K562 treated with DMSO at 1 percent for 48 hours (cell line): Measurements from ENCODE around the gene USO1. TPM values are rescaled to one million over a fixed set of nuclear protein-coding genes. Genes with fewer than 3 reads are reported as not detected.

ENCODE experiments used
- total RNA-seq: library from RNA; unstranded; fragments of 300-600 nt; gene quantifications from 2 replicates; pipeline ENCODE4 v1.2.3, GENCODE V29; 2022; ENCODE audit warnings: low replicate concordance; ENCODE audit errors: extremely low read depth

USO1 gene
- total RNA-seq, result not detected in 2 replicates

DNA sequence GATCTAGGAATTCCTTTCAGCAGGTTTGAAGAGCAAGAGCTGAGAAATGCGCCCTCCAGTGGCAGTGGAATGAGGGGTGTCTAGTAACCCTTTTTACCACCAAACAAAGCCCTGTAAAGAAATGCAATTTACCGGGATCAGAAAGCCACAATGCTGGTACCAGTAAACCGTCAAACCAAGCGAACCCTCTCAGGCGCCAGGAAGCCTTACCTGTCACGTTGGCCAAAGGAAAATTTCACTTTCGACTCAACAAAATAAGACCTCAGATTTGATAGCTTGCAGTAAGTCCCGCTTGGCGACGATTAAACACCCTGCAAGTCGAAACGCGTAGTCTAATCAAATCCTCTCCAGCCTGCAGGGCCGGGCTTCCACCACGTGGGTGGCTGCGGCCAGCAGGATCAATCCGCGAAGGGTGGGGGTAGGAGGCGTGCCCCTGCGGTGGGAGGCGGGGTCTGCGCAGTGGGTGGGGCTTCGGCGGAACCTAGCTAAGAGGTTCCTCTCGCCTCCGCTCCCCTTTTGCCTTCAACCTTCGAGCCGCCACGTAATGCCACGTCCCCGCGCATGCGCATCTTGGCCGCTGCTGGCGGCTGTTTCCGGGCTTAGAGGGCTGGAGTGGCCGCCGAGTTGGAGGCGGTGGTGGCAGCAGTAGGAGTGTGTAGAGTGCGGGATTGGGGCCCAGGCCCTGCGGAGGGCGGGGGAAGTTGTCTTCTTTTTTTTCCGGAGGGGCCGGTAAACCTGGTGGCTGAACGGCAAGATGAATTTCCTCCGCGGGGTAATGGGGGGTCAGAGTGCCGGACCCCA lies at the start of gene USO1:
Gene USO1 (plus strand): TSS at position 512 of the 801 bp plus-strand sequence. CDS start 243 bp downstream, at position 755.

Other genes starting within 250 kb of the USO1 start
- gene RCHY1, start 210.2 kb upstream of the USO1 start, total RNA-seq, result not detected in 2 replicates
- not detected in 2 replicates for gene THAP6, start 210.1 kb upstream of the USO1 start, total RNA-seq
- gene ODAPH, start 168.5 kb upstream of the USO1 start, total RNA-seq, result not detected in 2 replicates
- not detected in 2 replicates for gene CDKL2, start 94.0 kb upstream of the USO1 start, total RNA-seq
- not detected in 2 replicates for gene G3BP2, start 51.2 kb upstream of the USO1 start, total RNA-seq
- gene PPEF2, start 177.9 kb downstream of the USO1 start, total RNA-seq, result not detected in 2 replicates
- not detected in 2 replicates for gene NAAA, start 216.4 kb downstream of the USO1 start, total RNA-seq